MV-4-11 (cell line): ENCODE data around the gene MBD5.

ENCODE experiments used
- DNase-seq: peaks from one replicate; lab custom pipeline; 2025; lab: John Stamatoyannopoulos, UW

The MBD5 gene

GRCh38 chr2:148221926-148222325 lies 201.0 kb downstream of the MBD5 start:
- DNase-seq = no peak

- DNase-seq = no peak
Observed at GRCh38 chr2:148231858-148232257, 211.0 kb downstream of the MBD5 start.

GRCh38 chr2:148234143-148234542 lies 213.3 kb downstream of the MBD5 start:
- no peak for DNase-seq

GRCh38 chr2:148237911-148238310 lies 217.0 kb downstream of the MBD5 start:
- DNase-seq = no peak

- no peak for DNase-seq
Observed at GRCh38 chr2:148238561-148238960, 217.7 kb downstream of the MBD5 start.

GRCh38 chr2:148240838-148241237 lies 219.9 kb downstream of the MBD5 start:
- DNase-seq = no peak

- no peak for DNase-seq
Observed at GRCh38 chr2:148244593-148245292, 223.9 kb downstream of the MBD5 start.

GRCh38 chr2:148251993-148252392 lies 231.1 kb downstream of the MBD5 start:
- no peak for DNase-seq

- no peak for DNase-seq
Observed at GRCh38 chr2:148252646-148253045, 231.8 kb downstream of the MBD5 start.

- DNase-seq = no peak
Observed at GRCh38 chr2:148253685-148254084, 232.8 kb downstream of the MBD5 start.

GRCh38 chr2:148255929-148256328 lies 235.0 kb downstream of the MBD5 start:
- no peak for DNase-seq

- DNase-seq = no peak
Observed at GRCh38 chr2:148257276-148257675, 236.4 kb downstream of the MBD5 start.

GRCh38 chr2:148258124-148258523 lies 237.2 kb downstream of the MBD5 start:
- DNase-seq = no peak

GRCh38 chr2:148259674-148260073 lies 238.8 kb downstream of the MBD5 start:
- no peak for DNase-seq

- DNase-seq = no peak
Observed at GRCh38 chr2:148263890-148264289, 243.0 kb downstream of the MBD5 start.

GRCh38 chr2:148273158-148273691 lies 252.3 kb downstream of the MBD5 start:
- no peak for DNase-seq

GRCh38 chr2:148279216-148279615 lies 258.3 kb downstream of the MBD5 start:
- no peak for DNase-seq

- no peak for DNase-seq
Observed at GRCh38 chr2:148282201-148282600, 261.3 kb downstream of the MBD5 start.

- no peak for DNase-seq
Observed at GRCh38 chr2:148292431-148292830, 271.5 kb downstream of the MBD5 start.

GRCh38 chr2:148298196-148298595 lies 277.3 kb downstream of the MBD5 start:
- DNase-seq = no peak

- DNase-seq = no peak
Observed at GRCh38 chr2:148299616-148300015, 278.7 kb downstream of the MBD5 start.

- no peak for DNase-seq
Observed at GRCh38 chr2:148300544-148300943, 279.7 kb downstream of the MBD5 start.

GRCh38 chr2:148301362-148301761 lies 280.5 kb downstream of the MBD5 start:
- DNase-seq = no peak

GRCh38 chr2:148302526-148302925 lies 281.6 kb downstream of the MBD5 start:
- no peak for DNase-seq
